Fibroblast of skin of right biceps (primary cell): ENCODE data around the gene HBG1.
"Not testable (repeated sequence)": the region's sequence is repeated elsewhere in the genome, so short reads cannot be mapped to it uniquely, and the experiment has no call there.

ENCODE experiments used
- DNase-seq: peaks from one replicate; pipeline ENCODE4 v3.0.0-alpha.2; 2013

The HBG1 gene

GRCh38 chr11:5249807-5250396, at the start of gene HBG1:
HBG1 (minus strand) TSS chr11:5249857; CDS start chr11:5249804, 53 bp downstream.
- not testable (repeated sequence) for DNase-seq

DNA sequence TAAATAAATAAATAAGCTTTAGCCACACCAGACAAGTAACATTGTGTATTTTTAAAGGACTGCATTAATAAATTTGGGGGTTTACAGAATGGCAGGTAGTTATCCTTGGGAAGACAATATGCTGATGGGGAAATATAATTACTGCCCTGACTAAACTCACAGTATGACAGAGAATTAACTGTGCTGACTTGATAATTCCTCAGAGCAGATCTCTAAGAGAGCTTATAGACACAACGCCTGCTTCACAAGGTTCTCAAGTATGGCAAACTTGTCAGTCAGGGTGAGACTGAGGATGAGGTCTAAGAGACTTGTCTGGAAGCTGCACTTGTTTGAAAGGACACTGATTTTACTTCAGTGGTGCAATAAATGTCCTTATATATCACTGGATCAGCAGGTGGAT, 48.8 kb upstream of the HBG1 start:
- no peak for DNase-seq

DNA sequence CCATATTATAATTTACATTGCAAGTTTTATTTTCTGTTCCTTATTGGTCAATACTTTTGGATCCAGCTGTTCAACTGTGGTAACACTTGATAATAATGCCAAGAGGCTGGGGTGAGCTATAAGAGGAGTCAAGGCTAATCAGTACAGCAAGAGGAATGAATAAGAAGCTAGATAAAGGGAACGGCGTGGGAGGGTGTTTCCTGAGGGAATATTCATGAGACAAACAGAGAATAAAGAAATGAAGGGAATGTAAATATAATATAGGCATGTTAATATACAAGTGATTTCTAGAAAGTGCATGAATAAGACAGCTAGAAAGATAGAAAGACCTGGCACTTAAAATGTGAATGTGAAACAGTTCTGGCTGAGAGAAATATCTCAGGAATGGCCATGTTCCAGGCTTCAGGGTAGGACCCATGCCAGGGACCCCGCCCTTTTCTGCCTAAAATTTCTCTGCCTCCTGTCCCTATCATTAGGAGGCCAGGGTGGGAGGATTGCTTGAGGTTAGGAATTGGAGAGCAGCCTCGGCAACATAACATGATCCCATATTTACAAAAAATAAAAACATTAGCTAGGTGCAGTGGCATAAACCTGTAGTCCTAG, 48.2 kb upstream of the HBG1 start:
- no peak for DNase-seq

GRCh38 chr11:5294342-5294995, 44.8 kb upstream of the HBG1 start:
- DNase-seq, result not testable (repeated sequence)

DNA sequence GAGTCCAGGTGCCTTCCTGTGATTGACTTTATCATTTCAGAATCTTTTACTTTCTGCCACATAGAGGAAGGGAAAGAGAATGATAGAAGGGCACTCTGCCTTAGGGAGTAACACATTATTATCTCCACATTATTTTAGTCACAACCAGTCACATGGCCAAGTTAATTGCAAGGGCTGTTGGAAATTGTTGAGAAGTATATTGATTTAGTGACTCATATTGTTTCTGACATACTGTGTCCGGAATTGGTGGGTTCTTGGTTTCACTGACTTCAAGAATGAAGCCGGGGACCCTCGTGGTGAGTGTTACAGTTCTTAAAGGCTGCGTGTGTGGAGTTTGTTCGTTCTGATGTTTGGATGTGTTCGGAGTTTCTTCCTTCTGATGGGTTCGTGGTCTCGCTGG, 43.4 kb upstream of the HBG1 start:
- peak; percentile 8 for DNase-seq

DNA sequence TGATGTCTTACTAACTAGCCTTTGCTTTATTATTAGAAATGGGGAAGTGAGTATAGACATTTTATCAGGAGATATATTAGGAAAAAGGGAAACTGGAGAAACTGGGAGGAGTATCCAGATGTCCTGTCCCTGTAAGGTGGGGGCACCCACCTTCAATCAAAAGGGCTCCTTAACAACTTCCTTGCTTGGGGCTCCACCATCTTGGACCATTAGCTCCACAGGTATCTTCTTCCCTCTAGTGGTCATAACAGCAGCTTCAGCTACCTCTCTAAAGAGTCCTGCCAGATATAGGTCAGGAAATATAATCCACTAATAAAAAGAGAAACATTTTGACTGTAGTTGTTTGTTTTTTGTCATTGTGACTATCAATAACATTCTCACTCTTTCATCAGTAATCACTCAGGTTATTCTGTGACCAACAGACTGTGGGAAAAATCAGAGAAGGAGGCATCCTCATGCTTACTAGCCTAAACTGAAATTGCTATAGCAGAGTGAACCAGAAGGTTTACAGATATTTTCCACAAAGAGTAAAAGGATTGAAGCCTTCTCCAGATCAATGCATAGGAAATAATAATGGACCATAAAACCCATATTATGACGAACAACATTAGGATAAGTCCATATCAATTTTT, 41.7 kb upstream of the HBG1 start:
- peak; percentile 21 for DNase-seq

- DNase-seq, result no peak
These were observed 40.4 kb upstream of the HBG1 start for GRCh38 chr11:5290106-5290505.

DNA sequence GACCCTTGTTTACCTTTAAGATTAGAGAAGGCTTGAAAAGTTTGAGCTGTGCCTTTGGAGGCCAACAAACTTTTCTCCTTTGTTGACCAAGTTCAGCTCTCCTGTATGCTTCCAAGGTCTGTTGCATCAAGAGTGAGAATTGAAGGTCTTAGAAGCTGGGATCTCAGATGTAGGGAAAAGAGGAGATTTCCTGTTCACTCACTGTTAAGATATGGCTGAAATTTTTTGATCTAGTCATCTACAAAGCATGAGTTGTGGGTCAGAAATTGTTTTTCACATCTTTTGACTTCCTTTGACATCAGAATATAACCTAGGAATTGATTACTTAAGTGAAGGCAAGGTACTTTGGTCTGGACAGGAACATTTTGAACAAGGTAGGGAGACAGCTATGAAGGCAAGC, 40.0 kb upstream of the HBG1 start:
- peak; percentile 20 for DNase-seq

DNA sequence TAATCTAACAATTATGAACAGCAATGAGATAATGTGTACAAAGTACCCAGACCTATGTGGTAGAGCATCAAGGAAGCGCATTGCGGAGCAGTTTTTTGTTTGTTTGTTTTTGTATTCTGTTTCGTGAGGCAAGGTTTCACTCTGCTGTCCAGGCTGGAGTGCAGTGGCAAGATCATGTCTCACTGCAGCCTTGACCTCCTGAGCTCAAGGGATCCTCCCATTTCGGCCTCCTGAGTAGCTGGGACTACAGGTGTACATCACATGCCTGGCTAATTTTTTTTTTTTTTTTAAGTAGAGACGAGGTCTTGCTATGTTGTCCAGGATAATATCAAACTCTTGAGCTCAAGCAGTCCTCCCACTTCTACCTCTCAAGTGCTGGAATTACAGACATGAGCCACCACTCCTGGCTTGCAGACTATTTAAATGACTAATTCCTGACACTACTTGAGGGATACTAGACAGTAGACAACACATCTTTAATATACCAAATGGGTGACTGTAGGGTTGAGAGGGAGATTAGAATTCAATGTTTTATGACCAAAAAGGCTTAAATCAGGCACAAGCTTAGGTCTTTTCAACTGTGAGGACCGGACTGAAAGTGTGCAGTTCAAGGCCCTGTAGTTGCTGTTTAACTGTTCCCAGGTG, 39.4 kb upstream of the HBG1 start:
- DNase-seq, result peak; percentile 37

GRCh38 chr11:5288108-5288905, 38.6 kb upstream of the HBG1 start:
- DNase-seq, result no peak

GRCh38 chr11:5286901-5287300, 37.2 kb upstream of the HBG1 start:
- no peak for DNase-seq

- DNase-seq, result no peak
These were observed 36.7 kb upstream of the HBG1 start for GRCh38 chr11:5286351-5286750.

DNA sequence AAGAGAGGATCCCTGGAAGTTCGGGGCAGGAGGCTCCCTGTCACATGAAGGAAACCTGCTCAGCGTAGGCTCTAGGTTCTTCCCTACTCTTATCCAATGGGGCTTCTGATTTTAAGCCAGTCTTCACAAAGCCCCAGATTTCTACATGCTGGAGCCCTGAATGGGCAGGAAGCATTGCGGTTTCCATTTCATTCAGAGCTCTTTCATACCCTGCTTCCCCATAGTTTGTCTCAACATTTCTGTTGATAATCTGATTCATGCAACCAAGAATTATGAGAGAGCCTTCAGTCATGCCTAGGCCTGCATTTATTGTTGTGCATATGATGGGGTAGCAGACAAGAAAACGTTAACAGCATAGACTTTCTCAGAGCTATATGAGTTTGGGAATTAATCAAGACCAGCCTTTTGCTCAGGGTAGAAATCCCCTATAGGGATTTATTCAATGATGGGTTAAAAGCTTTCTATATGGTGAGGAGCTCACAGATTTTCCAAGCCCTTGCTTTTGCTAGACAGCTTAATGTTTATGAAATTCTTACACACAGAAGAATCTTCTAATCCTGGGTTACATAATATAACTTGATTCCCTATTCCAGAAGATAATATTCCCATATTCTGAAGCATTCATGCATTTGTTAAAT, 36.2 kb upstream of the HBG1 start:
- no peak for DNase-seq

- no peak for DNase-seq
These were observed 35.0 kb upstream of the HBG1 start for GRCh38 chr11:5284637-5285036.

GRCh38 chr11:5283882-5284281, 34.2 kb upstream of the HBG1 start:
- DNase-seq, result no peak

DNA sequence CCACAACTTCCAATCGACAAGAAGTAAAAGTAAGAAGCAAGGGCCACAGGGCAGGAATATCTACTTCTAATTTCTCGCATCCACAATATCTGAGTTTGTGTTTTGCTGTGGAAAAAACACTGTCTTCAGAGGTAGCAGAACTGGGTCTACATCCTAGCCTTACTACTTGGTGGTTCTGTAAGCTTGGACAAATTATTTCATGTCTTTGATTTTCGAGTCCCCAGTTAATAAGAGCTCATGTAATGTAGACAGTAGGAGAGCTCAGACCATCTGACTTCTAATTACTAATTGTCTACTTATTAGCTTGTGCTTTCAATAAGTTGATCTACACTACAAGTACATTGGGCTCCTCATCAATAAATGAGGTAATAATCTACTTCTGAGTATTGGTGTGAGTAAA, 33.4 kb upstream of the HBG1 start:
- no peak for DNase-seq

GRCh38 chr11:5282628-5283027, 33.0 kb upstream of the HBG1 start:
- no peak for DNase-seq

DNA sequence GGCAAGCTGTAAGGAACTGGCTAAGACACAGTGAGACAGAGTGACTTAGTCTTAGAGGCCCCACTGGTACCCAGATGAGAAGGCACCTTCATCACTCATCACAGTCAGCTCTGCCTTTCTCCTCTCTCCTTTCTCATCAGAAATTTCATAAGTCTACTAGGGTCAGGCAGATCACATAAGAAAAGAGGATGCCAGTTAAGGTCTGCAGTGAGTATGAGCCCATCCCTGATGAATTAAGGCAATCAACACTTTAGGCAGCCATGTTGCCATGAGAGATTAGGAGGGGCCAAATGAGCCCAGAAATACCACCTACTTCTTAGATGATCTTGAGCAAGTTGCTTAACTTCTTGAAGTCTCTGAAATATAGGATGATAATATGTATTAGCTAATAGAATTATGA, 31.9 kb upstream of the HBG1 start:
- DNase-seq, result no peak

GRCh38 chr11:5280582-5281102, 31.0 kb upstream of the HBG1 start:
- DNase-seq, result peak; percentile 95

DNA sequence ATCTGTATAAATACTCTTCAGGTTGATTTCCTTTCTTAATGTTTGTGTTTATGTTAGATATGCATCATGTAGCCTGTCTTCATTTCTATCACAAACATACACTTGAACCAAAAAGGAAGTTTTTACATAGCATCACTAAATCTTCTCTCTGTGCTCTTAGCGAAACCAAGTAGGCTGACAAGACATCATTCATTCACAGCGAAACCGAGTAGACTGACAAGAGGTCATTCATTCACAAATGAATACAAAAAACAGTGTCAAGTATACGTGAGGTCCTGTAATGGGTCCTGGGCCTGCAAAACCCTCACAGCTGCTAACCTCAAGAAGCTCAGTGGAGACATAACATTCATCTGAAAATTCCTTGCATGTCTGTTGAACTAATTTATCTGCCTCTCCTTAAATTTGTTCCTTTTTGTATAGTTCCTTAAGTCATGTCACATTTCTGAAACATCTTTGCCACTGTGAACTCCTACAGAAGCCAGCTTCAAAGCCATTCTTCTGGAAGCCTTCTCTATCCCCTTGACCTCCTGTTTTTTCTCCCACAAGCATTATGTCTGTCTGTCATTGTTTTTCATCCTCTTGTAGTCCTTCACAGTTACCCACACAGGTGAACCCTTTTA, 29.9 kb upstream of the HBG1 start:
- DNase-seq, result no peak

DNA sequence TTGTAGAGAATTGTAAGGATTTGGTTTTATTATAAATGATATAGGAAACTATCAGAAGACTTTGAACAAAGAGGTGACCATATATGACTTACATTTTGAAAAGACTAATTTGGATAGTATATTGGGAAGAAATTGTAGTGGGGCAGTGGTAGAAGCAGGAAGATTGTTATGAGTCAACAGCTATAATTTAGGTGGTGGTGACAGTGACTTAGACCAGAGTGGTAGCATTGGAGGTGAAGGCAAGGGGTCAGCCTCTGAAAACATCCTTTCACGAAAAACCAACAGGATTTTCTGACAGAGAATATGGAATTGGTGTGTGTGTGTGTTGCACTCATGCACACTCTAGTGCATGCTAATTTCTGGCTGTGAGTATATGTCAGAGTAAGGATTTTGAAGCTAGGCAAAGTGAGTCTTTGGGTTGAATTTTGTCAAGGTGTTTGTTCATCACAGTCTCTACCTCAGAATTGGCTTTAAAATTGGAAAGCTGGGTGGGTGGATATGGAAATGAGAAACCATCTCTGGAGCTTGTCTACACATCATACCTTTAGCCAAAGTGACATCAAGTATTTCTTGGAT, 28.2 kb upstream of the HBG1 start:
- DNase-seq, result peak; percentile 6
